ENCODE measurements around the gene CFL1. TPM values are rescaled to one million over a fixed set of nuclear protein-coding genes. Genes with fewer than 3 reads are reported as not detected.

The CFL1 gene
- polyA plus RNA-seq, 1 of the 3 experiments (the other 2 are of a cell fraction), result 4,252 TPM

DNA sequence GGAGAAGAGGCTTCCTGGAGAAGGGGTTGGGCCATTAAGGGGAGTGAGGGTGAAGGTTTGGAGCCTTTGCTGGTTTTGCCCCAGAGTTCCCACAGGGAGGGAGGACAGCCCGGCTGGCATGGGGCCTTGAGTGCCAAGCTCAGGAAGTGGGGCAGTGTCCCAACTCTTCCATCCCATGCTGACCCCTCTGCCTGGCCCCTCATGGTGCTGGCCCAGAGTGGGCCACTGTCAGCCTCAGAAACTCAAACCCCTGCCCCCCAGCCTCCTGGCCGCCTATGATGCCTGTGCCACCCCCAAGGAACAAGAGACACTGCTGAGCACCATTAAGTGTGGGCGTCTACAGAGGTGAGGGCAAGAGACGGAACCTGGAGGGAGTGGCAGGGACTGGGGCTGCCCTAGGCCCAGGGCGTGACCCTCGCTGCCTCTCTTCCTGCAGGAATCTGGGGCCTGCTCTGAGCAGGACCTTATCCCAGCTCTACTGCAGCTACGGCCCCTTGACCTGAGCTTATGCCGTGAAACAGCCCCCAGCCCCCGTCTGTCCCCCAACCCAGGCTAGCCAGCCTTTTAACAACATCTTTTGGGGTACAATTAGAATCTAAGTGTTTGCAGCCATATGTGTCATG is 7.7 kb upstream of the CFL1 start (continued):
- TF ChIP-seq MEF2A (IDR thresholded peaks at IDR 0.05; ENCODE audit: borderline replicate concordance, low read depth), result no peak
- TF ChIP-seq, protein P1, sequence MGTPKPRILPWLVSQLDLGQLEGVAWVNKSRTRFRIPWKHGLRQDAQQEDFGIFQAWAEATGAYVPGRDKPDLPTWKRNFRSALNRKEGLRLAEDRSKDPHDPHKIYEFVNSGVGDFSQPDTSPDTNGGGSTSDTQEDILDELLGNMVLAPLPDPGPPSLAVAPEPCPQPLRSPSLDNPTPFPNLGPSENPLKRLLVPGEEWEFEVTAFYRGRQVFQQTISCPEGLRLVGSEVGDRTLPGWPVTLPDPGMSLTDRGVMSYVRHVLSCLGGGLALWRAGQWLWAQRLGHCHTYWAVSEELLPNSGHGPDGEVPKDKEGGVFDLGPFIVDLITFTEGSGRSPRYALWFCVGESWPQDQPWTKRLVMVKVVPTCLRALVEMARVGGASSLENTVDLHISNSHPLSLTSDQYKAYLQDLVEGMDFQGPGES (IDR thresholded peaks at IDR 0.05; ENCODE audit: low read depth, low read length), result no peak
- TF ChIP-seq RAD21 (IDR thresholded peaks at IDR 0.05; ENCODE audit: low read length), result no peak

DNA sequence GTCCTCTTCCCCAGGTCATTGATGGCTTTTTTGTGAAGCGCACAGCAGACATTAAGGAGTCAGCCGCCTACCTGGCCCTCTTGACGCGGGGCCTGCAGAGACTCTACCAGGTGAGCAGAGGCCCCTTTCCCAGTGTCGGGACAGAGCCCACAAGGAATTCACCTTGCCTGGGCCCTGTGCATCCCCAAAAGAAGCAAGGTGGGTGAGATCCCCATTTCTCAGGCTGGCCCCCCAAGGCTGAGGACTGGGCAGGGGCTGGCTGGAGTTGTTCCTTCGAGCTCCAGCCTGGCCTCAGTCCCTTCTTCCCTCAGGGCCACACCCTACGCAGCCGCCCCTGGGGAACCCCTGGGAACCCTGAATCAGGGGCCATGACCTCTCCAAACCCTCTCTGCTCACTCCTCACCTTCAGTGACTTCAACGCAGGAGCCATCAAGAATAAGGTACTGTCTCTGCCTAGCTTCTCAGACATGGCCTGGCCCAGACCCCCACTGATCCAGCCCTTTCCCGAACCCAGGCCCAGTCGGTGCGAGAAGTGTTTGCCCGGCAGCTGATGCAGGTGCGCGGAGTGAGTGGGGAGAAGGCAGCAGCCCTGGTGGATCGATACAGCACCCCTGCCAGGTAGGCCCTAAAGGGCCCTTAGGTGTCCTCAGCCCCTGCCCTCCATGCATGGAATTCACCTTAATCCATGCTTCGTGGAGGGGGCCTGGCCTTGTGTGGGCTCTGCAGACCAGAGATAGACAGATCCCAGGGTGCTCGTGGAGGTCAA is 6.9 kb upstream of the CFL1 start:
- H3K4me2 ChIP-seq, result no peak overlapping the region
- H3K4me1 ChIP-seq (ENCODE audit: control insufficient read depth in 1 of 2, insufficient read depth in 2 of 2, low read depth in 1 of 2, low read length in 1 of 2), result peaks cover 10 to 18% of the 10 kb centered on the region in 2 experiments; a peak in 3 of 4 replicates
- H3K9me3 ChIP-seq, result no peaks in the 10 kb centered on the region
- H3K27ac ChIP-seq (ENCODE audit: low read depth in 2 of 2, low read length in 1 of 2), result no peak overlapping the region; a peak in 1 of 4 replicates
- peaks cover 46 to 81% of the 10 kb centered on the region in 2 experiments for H3K36me3 ChIP-seq (replicated peaks in 1 of 2; ENCODE audit: control insufficient read depth in 1 of 2, insufficient read depth in 2 of 2, low read length in 1 of 2)
- no peaks in the 10 kb centered on the region; the same call in 1 of the 2 replicates for H4K20me1 ChIP-seq (ENCODE audit: insufficient read depth)
- H2AFZ ChIP-seq (ENCODE audit: low read depth), result no peak overlapping the region
- peaks cover 55% of the 10 kb centered on the region for H3F3A ChIP-seq (replicated peaks; ENCODE audit: insufficient read depth)
- CTCF ChIA-PET, result interaction anchor here (18.4 kb wide), 1 partner anchor 20 kb away, joined by 374 read pairs; the partner anchor contains the start of genes CCDC85B, CTSW and FIBP
- no peak overlapping the region for H3K9ac ChIP-seq
- 93% methylated on average over 11 of the region's 18 CpGs for WGBS (ENCODE audit: low lambda C conversion rate)
- POLR2A ChIA-PET, result no interaction called here
- DNase-seq, result no peak
- peaks cover 45% of the 10 kb centered on the region for H3K79me2 ChIP-seq (ENCODE audit: insufficient read depth)
- TF ChIP-seq YY1 (IDR thresholded peaks at IDR 0.05; ENCODE audit: low read depth), result no peak
- TF ChIP-seq, protein P2, sequence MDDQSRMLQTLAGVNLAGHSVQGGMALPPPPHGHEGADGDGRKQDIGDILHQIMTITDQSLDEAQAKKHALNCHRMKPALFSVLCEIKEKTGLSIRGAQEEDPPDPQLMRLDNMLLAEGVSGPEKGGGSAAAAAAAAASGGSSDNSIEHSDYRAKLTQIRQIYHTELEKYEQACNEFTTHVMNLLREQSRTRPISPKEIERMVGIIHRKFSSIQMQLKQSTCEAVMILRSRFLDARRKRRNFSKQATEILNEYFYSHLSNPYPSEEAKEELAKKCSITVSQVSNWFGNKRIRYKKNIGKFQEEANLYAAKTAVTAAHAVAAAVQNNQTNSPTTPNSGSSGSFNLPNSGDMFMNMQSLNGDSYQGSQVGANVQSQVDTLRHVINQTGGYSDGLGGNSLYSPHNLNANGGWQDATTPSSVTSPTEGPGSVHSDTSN (IDR thresholded peaks at IDR 0.05), result 0 out of 2 replicates have a peak, but pooled peaks have one; percentile 21
- H3K9me2 ChIP-seq, result no peaks in the 10 kb centered on the region
- no peaks in the 10 kb centered on the region for H3K27me3 ChIP-seq (ENCODE audit: insufficient read depth)
- H3K4me3 ChIP-seq (ENCODE audit: low read depth in 2 of 2, low read length in 1 of 2), result no peak overlapping the region

DNA sequence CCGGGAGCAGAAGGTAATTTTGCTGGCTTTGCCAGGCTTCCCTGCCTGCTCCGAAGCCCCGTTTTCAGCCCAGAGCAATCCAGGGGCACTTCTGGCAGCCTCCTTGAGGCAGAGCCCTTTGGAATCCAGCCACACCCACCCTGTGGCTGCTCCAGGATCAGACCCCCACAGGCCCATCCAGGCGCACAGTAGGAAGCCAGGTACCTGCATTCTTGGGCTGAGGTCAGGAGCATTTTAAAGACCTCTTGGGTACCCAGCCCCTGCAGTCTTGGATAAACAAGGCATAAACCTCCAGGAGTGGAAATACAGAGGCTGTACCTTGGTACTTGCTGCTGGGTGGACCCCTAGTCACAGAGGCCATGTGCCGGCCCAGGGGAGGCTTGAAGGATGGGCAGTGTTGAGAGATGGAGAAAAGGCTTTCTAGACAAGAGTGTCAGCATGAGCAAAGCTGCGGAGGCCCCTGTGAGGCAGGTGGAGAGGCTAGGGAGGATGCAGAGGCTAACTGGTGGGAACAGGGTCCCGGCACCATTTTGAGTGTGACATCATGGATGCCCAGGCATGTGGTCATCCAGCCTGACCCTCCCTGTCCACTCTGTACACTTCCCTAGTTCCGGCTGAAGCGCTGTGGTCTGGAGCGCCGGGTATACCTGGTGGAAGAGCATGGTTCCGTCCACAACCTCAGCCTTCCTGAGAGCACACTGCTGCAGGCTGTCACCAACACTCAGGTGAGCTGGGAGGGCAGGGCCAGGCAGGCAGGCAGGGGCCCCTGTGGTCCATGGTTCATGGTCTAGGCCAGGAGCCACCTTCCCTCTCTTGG is 6.1 kb upstream of the CFL1 start:
- no peak overlapping the region for H3K4me2 ChIP-seq
- no peak overlapping the region for H3K9ac ChIP-seq
- no peak for TF ChIP-seq GABPA (IDR thresholded peaks at IDR 0.05; ENCODE audit: low read depth)
- H3K27me3 ChIP-seq (ENCODE audit: insufficient read depth), result no peaks in the 10 kb centered on the region
- peaks cover 41 to 73% of the 10 kb centered on the region in 2 experiments for H3K36me3 ChIP-seq (replicated peaks in 1 of 2; ENCODE audit: control insufficient read depth in 1 of 2, insufficient read depth in 2 of 2, low read length in 1 of 2)
- H3K27ac ChIP-seq (ENCODE audit: low read depth in 2 of 2, low read length in 1 of 2), result no peak overlapping the region
- POLR2A ChIA-PET, result interaction anchor here (1.3 to 1.4 kb wide), 2 partner anchors 8 to 24 kb away, joined by 3 to 11 read pairs; partner anchors contain the start of genes EFEMP2 and FIBP
- H3F3A ChIP-seq (replicated peaks; ENCODE audit: insufficient read depth), result peaks cover 54% of the 10 kb centered on the region
- no peaks in the 10 kb centered on the region for H3K9me3 ChIP-seq
- WGBS (ENCODE audit: low lambda C conversion rate), result 80% methylated on average over 6 of the region's 12 CpGs
- H2AFZ ChIP-seq (ENCODE audit: low read depth), result no peak overlapping the region
- H3K4me1 ChIP-seq (ENCODE audit: control insufficient read depth in 1 of 2, insufficient read depth in 2 of 2, low read depth in 1 of 2, low read length in 1 of 2), result peaks cover 10 to 21% of the 10 kb centered on the region in 2 experiments; a peak in 3 of 4 replicates
- CTCF ChIA-PET, result interaction anchor here (5.7 to 18.4 kb wide), 2 partner anchors 7 to 21 kb away, joined by 89 to 374 read pairs; partner anchors contain the start of genes CCDC85B, CTSW, EFEMP2 and FIBP
- H4K20me1 ChIP-seq (ENCODE audit: insufficient read depth), result no peaks in the 10 kb centered on the region; the same call in 1 of the 2 replicates
- peaks cover 45% of the 10 kb centered on the region for H3K79me2 ChIP-seq (ENCODE audit: insufficient read depth)
- no peaks in the 10 kb centered on the region for H3K9me2 ChIP-seq
- no peak overlapping the region for H3K4me3 ChIP-seq (ENCODE audit: low read depth in 2 of 2, low read length in 1 of 2)
- no peak for DNase-seq

Measured in SK-N-SH (cell line).